Large intestine (tissue), 3 donors: Measurements from ENCODE around the gene RPTOR. TPM values are rescaled to one million over a fixed set of nuclear protein-coding genes. Genes with fewer than 3 reads are reported as not detected.

Experiments used
- DNase-seq, 2 donors: peaks; one replicate each; pipeline versions ENCODE4 v3.0.0 to v3.0.0-alpha.2; 2013
- H3K27ac ChIP-seq: one replicate; pipeline ENCODE4 v1.5.1; 2013; ENCODE audit warnings: low read length
- H3K27me3 ChIP-seq: 2 replicates; pipeline ENCODE4 v1.6.1; 2013; ENCODE audit warnings: low read length; ENCODE audit not compliant: control insufficient read depth, insufficient read depth
- H3K36me3 ChIP-seq: 2 replicates; pipeline ENCODE4 v1.6.1; 2013; ENCODE audit warnings: low read length; ENCODE audit not compliant: control insufficient read depth, insufficient read depth
- H3K4me1 ChIP-seq: one replicate; pipeline ENCODE4 v1.6.1; 2013; ENCODE audit warnings: low read length; ENCODE audit not compliant: control insufficient read depth, insufficient read depth
- H3K4me3 ChIP-seq: one replicate; pipeline ENCODE4 v1.5.1; 2013; ENCODE audit warnings: low read length
- H3K9me3 ChIP-seq: one replicate; pipeline ENCODE4 v1.6.1; 2013; ENCODE audit warnings: mild to moderate bottlenecking, low read depth, low read length, moderate library complexity; ENCODE audit not compliant: control insufficient read depth
- WGBS: methylation state at CpG from one replicate; pipeline ENCODE4 v1.1.5; 2013; ENCODE audit warnings: low lambda C conversion rate; ENCODE audit not compliant: insufficient coverage; 5-methylcytosine and 5-hydroxymethylcytosine counted together
- polyA plus RNA-seq: library from polyadenylated mRNA; unstranded; fragments of 120-200 nt; gene quantifications from one replicate; pipeline ENCODE4 v1.2.1, GENCODE V29; 2013

The RPTOR gene
- polyA plus RNA-seq, 1 donor = 16.8 TPM

- WGBS = no CpG with 5 or more reads among the region's 21 CpGs
- peaks cover 27% of the 10 kb centered on the region for H3K36me3 ChIP-seq
Measured at GRCh38 chr17:80961541-80962330, 417.1 kb downstream of the RPTOR start.

GRCh38 chr17:80962356-80963329 is 418.0 kb downstream of the RPTOR start:
- Histone ChIP-seq H3K27ac (no peak overlapping the region), H3K36me3 (peaks cover 27% of the 10 kb centered on the region), H3K4me1 (peaks cover 4% of the 10 kb centered on the region)

More at GRCh38 chr17:80961541-80962330, 417.1 kb downstream of the RPTOR start:
- H3K27ac ChIP-seq = no peak overlapping the region
- H3K27me3 ChIP-seq = no peaks in the 10 kb centered on the region
- peaks cover 4% of the 10 kb centered on the region for H3K9me3 ChIP-seq
- H3K4me3 ChIP-seq = no peak overlapping the region
- peaks cover 4% of the 10 kb centered on the region for H3K4me1 ChIP-seq
- DNase-seq = no peak

GRCh38 chr17:80963812-80964543 is 419.3 kb downstream of the RPTOR start:
- Histone ChIP-seq H3K4me3 (no peak overlapping the region), H3K36me3 (peaks cover 27% of the 10 kb centered on the region), H3K27ac (no peak overlapping the region), H3K27me3 (no peaks in the 10 kb centered on the region), H3K9me3 (peaks cover 4% of the 10 kb centered on the region), H3K4me1 (peaks cover 7% of the 10 kb centered on the region)
- no peak for DNase-seq
- no CpG with 5 or more reads among the region's 49 CpGs for WGBS

More at GRCh38 chr17:80962356-80963329, 418.0 kb downstream of the RPTOR start:
- no peak for DNase-seq
- Histone ChIP-seq H3K4me3 (no peak overlapping the region), H3K27me3 (no peaks in the 10 kb centered on the region), H3K9me3 (peaks cover 4% of the 10 kb centered on the region)
- WGBS = no CpG with 5 or more reads among the region's 41 CpGs

GRCh38 chr17:80964544-80964856 is 419.9 kb downstream of the RPTOR start:
- Histone ChIP-seq H3K36me3 (peaks cover 27% of the 10 kb centered on the region), H3K4me1 (peaks cover 8% of the 10 kb centered on the region), H3K4me3 (no peak overlapping the region), H3K27me3 (no peaks in the 10 kb centered on the region), H3K9me3 (peaks cover 4% of the 10 kb centered on the region), H3K27ac (no peak overlapping the region)
- WGBS = no CpG with 5 or more reads among the region's 14 CpGs
- no peak for DNase-seq

- no peaks in the 10 kb centered on the region for H3K27me3 ChIP-seq
- no peak overlapping the region for H3K27ac ChIP-seq
- peaks cover 27% of the 10 kb centered on the region for H3K36me3 ChIP-seq
- H3K9me3 ChIP-seq = peaks cover 4% of the 10 kb centered on the region
- H3K4me1 ChIP-seq = peaks cover 8% of the 10 kb centered on the region
- no peak overlapping the region for H3K4me3 ChIP-seq
- no CpG with 5 or more reads among the region's 36 CpGs for WGBS
- DNase-seq = no peak
Measured at GRCh38 chr17:80964859-80965580, 420.4 kb downstream of the RPTOR start.

- peaks cover 4% of the 10 kb centered on the region for H3K9me3 ChIP-seq
- H3K27me3 ChIP-seq = peaks cover 4% of the 10 kb centered on the region
- no peak overlapping the region for H3K4me3 ChIP-seq
- no peak overlapping the region for H3K27ac ChIP-seq
- H3K36me3 ChIP-seq = peaks cover 22% of the 10 kb centered on the region
- WGBS = no CpG with 5 or more reads among the region's 21 CpGs
- peaks cover 8% of the 10 kb centered on the region for H3K4me1 ChIP-seq
- DNase-seq = no peak
Measured at GRCh38 chr17:80965606-80966005, 421.0 kb downstream of the RPTOR start.

GRCh38 chr17:80967404-80967872 is 422.8 kb downstream of the RPTOR start:
- peaks cover 4% of the 10 kb centered on the region for H3K9me3 ChIP-seq
- peaks cover 17% of the 10 kb centered on the region for H3K27me3 ChIP-seq
- H3K27ac ChIP-seq = no peak overlapping the region
- peaks cover 8% of the 10 kb centered on the region for H3K4me1 ChIP-seq
- no peak for DNase-seq
- no peak overlapping the region for H3K4me3 ChIP-seq
- no CpG with 5 or more reads among the region's 19 CpGs for WGBS
- H3K36me3 ChIP-seq = peaks cover 16% of the 10 kb centered on the region

- Histone ChIP-seq H3K9me3 (peaks cover 4% of the 10 kb centered on the region), H3K4me1 (peaks cover 8% of the 10 kb centered on the region), H3K27me3 (peaks cover 17% of the 10 kb centered on the region), H3K36me3 (peaks cover 13% of the 10 kb centered on the region), H3K27ac (no peak overlapping the region), H3K4me3 (no peak overlapping the region)
- DNase-seq = no peak
- WGBS = no CpG with 5 or more reads among the region's 17 CpGs
Measured at GRCh38 chr17:80968602-80969029, 424.0 kb downstream of the RPTOR start.

GRCh38 chr17:80969030-80969673 is 424.5 kb downstream of the RPTOR start:
- no CpG with 5 or more reads among the region's 20 CpGs for WGBS
- Histone ChIP-seq H3K27ac (no peak overlapping the region), H3K27me3 (peaks cover 19% of the 10 kb centered on the region), H3K4me1 (peaks cover 8% of the 10 kb centered on the region), H3K9me3 (peaks cover 4% of the 10 kb centered on the region), H3K36me3 (peaks cover 13% of the 10 kb centered on the region), H3K4me3 (no peak overlapping the region)
- no peak for DNase-seq
